GM18907 (cell line): Measurements from ENCODE around the gene KLHL30.

Source experiments
- ATAC-seq: cut with Tn5 transposase; IDR thresholded peaks from one replicate; pipeline ENCODE4 v1.9.1; 2021; ENCODE audit warnings: mild to moderate bottlenecking, moderate library complexity; ENCODE audit not compliant: unreplicated experiment

Gene KLHL30

GRCh38 chr2:238138331-238139195 lies at the start of gene KLHL30:
KLHL30 (plus strand) TSS chr2:238138668; CDS start chr2:238140755, 2,087 bp downstream.
- ATAC-seq = no peak

GRCh38 chr2:238090887-238091286 lies 47.6 kb upstream of the KLHL30 start:
- ATAC-seq = no peak

GRCh38 chr2:238091436-238092060 lies 46.9 kb upstream of the KLHL30 start:
- no peak for ATAC-seq

- no peak for ATAC-seq
Measured at GRCh38 chr2:238092486-238093035, 45.9 kb upstream of the KLHL30 start.

- no peak for ATAC-seq
Measured at GRCh38 chr2:238093181-238094140, 45.0 kb upstream of the KLHL30 start.

- no peak for ATAC-seq
Measured at GRCh38 chr2:238094438-238095022, 43.9 kb upstream of the KLHL30 start.

GRCh38 chr2:238095143-238095542 lies 43.3 kb upstream of the KLHL30 start:
- ATAC-seq = no peak

GRCh38 chr2:238096311-238097011 lies 42.0 kb upstream of the KLHL30 start:
- ATAC-seq = no peak

- ATAC-seq = no peak
Measured at GRCh38 chr2:238097201-238097987, 41.1 kb upstream of the KLHL30 start.

GRCh38 chr2:238097988-238098871 lies 40.2 kb upstream of the KLHL30 start:
- peak; percentile 70 for ATAC-seq

GRCh38 chr2:238098901-238099713 lies 39.4 kb upstream of the KLHL30 start:
- peak; percentile 19 for ATAC-seq

- no peak for ATAC-seq
Measured at GRCh38 chr2:238099714-238100048, 38.8 kb upstream of the KLHL30 start.

GRCh38 chr2:238100049-238100820 lies 38.2 kb upstream of the KLHL30 start, which contains the start of gene ESPNL:
ESPNL (plus strand) TSS chr2:238100340; CDS start chr2:238100420, 80 bp downstream.
- no peak for ATAC-seq

GRCh38 chr2:238100821-238101771 lies 37.4 kb upstream of the KLHL30 start:
- no peak for ATAC-seq
